H1 (cell line): ENCODE data around the gene SOCS7. TPM values are rescaled to one million over a fixed set of nuclear protein-coding genes. Genes with fewer than 3 reads are reported as not detected.

ENCODE experiments used
- CTCF ChIA-PET: fragments of 300-600 bp; sonication (Branson Sonifier 250); formaldehyde crosslinking; loops from one replicate; lab custom pipeline; 2021; ENCODE audit not compliant: partially characterized antibody; lab: Charles Lee
- POLR2A ChIA-PET: fragments of 300-600 bp; sonication (Branson Sonifier 250); formaldehyde crosslinking; loops from one replicate; lab custom pipeline; 2021; ENCODE audit warnings: inconsistent platforms; ENCODE audit not compliant: partially characterized antibody; lab: Charles Lee
- DNase-seq, 2 experiments: peaks; one replicate each; pipeline versions ENCODE4 v3.0.0 to v3.0.0-alpha.2; 2010 to 2022; ENCODE audit warnings: low spot score in 2 of 2, low read depth in 1 of 2, mixed read lengths in 1 of 2
- FAIRE-seq: peaks from 2 replicates; lab custom pipeline; 2011; peaks lifted over from hg19 to GRCh38; lab: Jason Lieb, UNC
- H2AFZ ChIP-seq: 2 replicates; pipeline ENCODE4 v1.8.1; 2012; ENCODE audit warnings: low read length, inconsistent platforms
- H2AK5ac ChIP-seq: 2 replicates; pipeline ENCODE4 v1.6.1; 2013; ENCODE audit warnings: low read depth, low read length
- H2BK120ac ChIP-seq: replicated peaks from 2 replicates; pipeline ENCODE3; 2013; ENCODE audit warnings: low read depth, low read length, inconsistent platforms
- H2BK12ac ChIP-seq: 2 replicates; pipeline ENCODE4 v1.6.1; 2013; ENCODE audit warnings: low read depth, low read length
- H2BK15ac ChIP-seq: 2 replicates; pipeline ENCODE4 v1.6.1; 2013; ENCODE audit warnings: low read length
- H2BK20ac ChIP-seq: 2 replicates; pipeline ENCODE4 v1.6.1; 2013; ENCODE audit warnings: low read length
- H2BK5ac ChIP-seq: 2 replicates; pipeline ENCODE4 v1.6.1; 2013; ENCODE audit warnings: low read depth, low read length
- H3K14ac ChIP-seq: 2 replicates; pipeline ENCODE4 v1.6.1; 2013; ENCODE audit warnings: inconsistent platforms; ENCODE audit not compliant: insufficient read length
- H3K18ac ChIP-seq: 2 replicates; pipeline ENCODE4 v1.6.1; 2013; ENCODE audit warnings: low read length; ENCODE audit errors: extremely low read depth
- H3K23ac ChIP-seq: 2 replicates; pipeline ENCODE4 v1.6.1; 2013; ENCODE audit warnings: inconsistent platforms; ENCODE audit not compliant: insufficient read length
- H3K23me2 ChIP-seq: 2 replicates; pipeline ENCODE4 v1.6.1; 2013; ENCODE audit warnings: low read depth, low read length
- H3K27ac ChIP-seq: 2 replicates; pipeline ENCODE4 v1.6.1; 2011; ENCODE audit warnings: low read depth, low read length, inconsistent platforms
- H3K27me3 ChIP-seq, 4 experiments: replicated peaks in 1 of 4; 1 replicate in 1 of 4; 2 replicates in 3 of 4; pipeline versions ENCODE4 v1.6.1 to v1.8.1; 2011 to 2013; ENCODE audit warnings: low read length in 3 of 4, mild to moderate bottlenecking in 3 of 4, inconsistent platforms in 2 of 4, mixed read lengths in 2 of 4, moderate library complexity in 1 of 4; ENCODE audit not compliant: control insufficient read depth in 3 of 4, insufficient read depth in 3 of 4; ENCODE audit errors: extremely low read depth in 1 of 4
- H3K36me3 ChIP-seq, 4 experiments: 2 replicates each; pipeline versions ENCODE4 v1.6.1 to v1.8.1; 2011 to 2013; ENCODE audit warnings: mild to moderate bottlenecking in 4 of 4, low read length in 3 of 4, moderate library complexity in 2 of 4, control low read depth in 1 of 4, inconsistent platforms in 1 of 4; ENCODE audit not compliant: insufficient read depth in 4 of 4, control insufficient read depth in 2 of 4
- H3K4ac ChIP-seq: replicated peaks from 2 replicates; pipeline ENCODE3; 2013; ENCODE audit warnings: low read length, low read depth, mixed read lengths, inconsistent platforms; ENCODE audit not compliant: insufficient read length
- H3K4me1 ChIP-seq, 4 experiments: replicated peaks in 1 of 4; 1 replicate in 1 of 4; 2 replicates in 3 of 4; pipeline versions ENCODE4 v1.6.1 to v1.8.1; 2011 to 2013; ENCODE audit warnings: low read length in 3 of 4, inconsistent platforms in 2 of 4, mixed read lengths in 1 of 4; ENCODE audit not compliant: insufficient read depth in 4 of 4, control insufficient read depth in 3 of 4
- H3K4me2 ChIP-seq, 2 experiments: 2 replicates each; pipeline versions ENCODE4 v1.6.1 to v1.8.1; 2011 to 2013; ENCODE audit warnings: low read depth in 2 of 2, low read length in 2 of 2, control low read depth in 1 of 2, inconsistent platforms in 1 of 2, mild to moderate bottlenecking in 1 of 2; ENCODE audit not compliant: insufficient read depth in 1 of 2
- H3K4me3 ChIP-seq, 4 experiments: fragments of 200-600, 300-600 bp in 1 of 4; sonication (generic), shearing (Covaris generic), sonication (Bioruptor Twin) in 1 of 4; 2 replicates each; pipeline versions ENCODE4 v1.5.1 to v1.8.1; 2011 to 2016; ENCODE audit warnings: low read length in 4 of 4, low read depth in 3 of 4, control low read depth in 2 of 4, inconsistent platforms in 2 of 4, mild to moderate bottlenecking in 2 of 4, mixed read lengths in 1 of 4, moderate library complexity in 1 of 4; ENCODE audit not compliant: insufficient read depth in 2 of 4; ENCODE audit errors: extremely low read depth in 1 of 4
- H3K56ac ChIP-seq: replicated peaks from 2 replicates; pipeline ENCODE3; 2013; ENCODE audit warnings: low read depth, mild to moderate bottlenecking, mixed read lengths, low read length, inconsistent platforms; ENCODE audit not compliant: insufficient read length
- H3K79me1 ChIP-seq: 2 replicates; pipeline ENCODE4 v1.6.1; 2013; ENCODE audit warnings: low read depth, low read length, control low read depth
- H3K79me2 ChIP-seq, 2 experiments: 2 replicates each; pipeline versions ENCODE4 v1.6.1 to v1.8.1; 2012 to 2013; ENCODE audit warnings: low read length in 2 of 2, mild to moderate bottlenecking in 2 of 2, inconsistent platforms in 1 of 2; ENCODE audit not compliant: insufficient read depth in 2 of 2, control insufficient read depth in 1 of 2
- H3K9ac ChIP-seq, 4 experiments: replicated peaks in 1 of 4; 1 replicate in 1 of 4; 2 replicates in 3 of 4; pipeline versions ENCODE4 v1.6.1 to v1.8.1; 2011 to 2013; ENCODE audit warnings: low read depth in 3 of 4, low read length in 3 of 4, control low read depth in 2 of 4, mild to moderate bottlenecking in 2 of 4, moderate library complexity in 2 of 4, inconsistent platforms in 1 of 4; ENCODE audit errors: extremely low read depth in 1 of 4
- H3K9me3 ChIP-seq, 2 experiments: 2 replicates each; pipeline versions ENCODE4 v1.6.1 to v1.8.1; 2012 to 2013; ENCODE audit warnings: mild to moderate bottlenecking in 2 of 2, moderate library complexity in 2 of 2, control low read depth in 1 of 2, inconsistent platforms in 1 of 2, low read depth in 1 of 2, low read length in 1 of 2, mixed read lengths in 1 of 2; ENCODE audit not compliant: insufficient read depth in 2 of 2
- H4K20me1 ChIP-seq, 2 experiments: replicated peaks in 1 of 2; 2 replicates each; pipeline versions ENCODE3 to v1.8.1; 2011 to 2013; ENCODE audit warnings: inconsistent platforms in 2 of 2, low read length in 2 of 2, mild to moderate bottlenecking in 1 of 2; ENCODE audit not compliant: insufficient read depth in 2 of 2, control insufficient read depth in 1 of 2
- H4K5ac ChIP-seq: 2 replicates; pipeline ENCODE4 v1.6.1; 2013; ENCODE audit warnings: low read length, low read depth, mixed read lengths, inconsistent platforms; ENCODE audit not compliant: insufficient read length
- H4K8ac ChIP-seq: 2 replicates; pipeline ENCODE4 v1.8.0; 2013; ENCODE audit warnings: mild to moderate bottlenecking, moderate library complexity, low read length, inconsistent platforms; ENCODE audit not compliant: insufficient read depth; ENCODE audit errors: extremely low read depth
- H4K91ac ChIP-seq: replicated peaks from 2 replicates; pipeline ENCODE3; 2013; ENCODE audit warnings: low read length, mixed read lengths, inconsistent platforms; ENCODE audit not compliant: insufficient read length
- POLR2AphosphoS5 ChIP-seq: IDR thresholded peaks from 2 replicates; pipeline ENCODE4 v1.6.1; 2011; ENCODE audit warnings: low read depth, low read length
- SIRT6 ChIP-seq: IDR thresholded peaks from one replicate; pipeline ENCODE4 v1.7.1; 2012; ENCODE audit warnings: low read length, inconsistent platforms
- ZNF274 ChIP-seq: IDR thresholded peaks from 2 replicates; pipeline ENCODE4 v1.7.0; 2012; ENCODE audit warnings: low read length, borderline replicate concordance; ENCODE audit errors: extremely low read depth
- WGBS, 2 experiments: shearing (Covaris generic) in 1 of 2; methylation state at CpG; one replicate each; pipeline versions ENCODE4 v1.1.6 to v1.1.7; 2013 to 2015; ENCODE audit warnings: low lambda C conversion rate in 2 of 2, mixed read lengths in 2 of 2, inconsistent platforms in 1 of 2, low coverage in 1 of 2, missing lambda C conversion rate in 1 of 2; ENCODE audit not compliant: insufficient replicate concordance in 2 of 2, insufficient coverage in 1 of 2, insufficient read length in 1 of 2; ENCODE audit errors: extremely low coverage in 1 of 2, missing lambda C conversion rate in 1 of 2; 5-methylcytosine and 5-hydroxymethylcytosine counted together
- polyA plus RNA-seq, 7 experiments: library from polyadenylated mRNA; depleted of rRNA in 3 of 7; stranded (reverse) in 5 of 7; unstranded in 2 of 7; fragments of >200 nt in 5 of 7; fragments of 200-250 nt in 2 of 7; gene quantifications; 1 replicate in 5 of 7; 2 replicates in 1 of 7; 4 replicates in 1 of 7; pipeline versions ENCODE4 v1.2.1 to v1.2.3, GENCODE V29; 2011 to 2013; ENCODE audit warnings: missing spikeins in 2 of 7, mixed read lengths in 2 of 7
- total RNA-seq: library from RNA; stranded (reverse); fragmentation: NEBNext Ultra II Directional; extraction: Animal tissue kit (Norgen Biotek cat#: 25700); gene quantifications from 2 replicates; pipeline ENCODE4 v1.2.1, GENCODE V29; 2021

The SOCS7 gene
- total and polyA plus RNA-seq, 2 of the 8 experiments (the other 6 are each of a cell fraction or from before 2014, with no cell fraction given): 13.5 to 26.9 TPM

DNA sequence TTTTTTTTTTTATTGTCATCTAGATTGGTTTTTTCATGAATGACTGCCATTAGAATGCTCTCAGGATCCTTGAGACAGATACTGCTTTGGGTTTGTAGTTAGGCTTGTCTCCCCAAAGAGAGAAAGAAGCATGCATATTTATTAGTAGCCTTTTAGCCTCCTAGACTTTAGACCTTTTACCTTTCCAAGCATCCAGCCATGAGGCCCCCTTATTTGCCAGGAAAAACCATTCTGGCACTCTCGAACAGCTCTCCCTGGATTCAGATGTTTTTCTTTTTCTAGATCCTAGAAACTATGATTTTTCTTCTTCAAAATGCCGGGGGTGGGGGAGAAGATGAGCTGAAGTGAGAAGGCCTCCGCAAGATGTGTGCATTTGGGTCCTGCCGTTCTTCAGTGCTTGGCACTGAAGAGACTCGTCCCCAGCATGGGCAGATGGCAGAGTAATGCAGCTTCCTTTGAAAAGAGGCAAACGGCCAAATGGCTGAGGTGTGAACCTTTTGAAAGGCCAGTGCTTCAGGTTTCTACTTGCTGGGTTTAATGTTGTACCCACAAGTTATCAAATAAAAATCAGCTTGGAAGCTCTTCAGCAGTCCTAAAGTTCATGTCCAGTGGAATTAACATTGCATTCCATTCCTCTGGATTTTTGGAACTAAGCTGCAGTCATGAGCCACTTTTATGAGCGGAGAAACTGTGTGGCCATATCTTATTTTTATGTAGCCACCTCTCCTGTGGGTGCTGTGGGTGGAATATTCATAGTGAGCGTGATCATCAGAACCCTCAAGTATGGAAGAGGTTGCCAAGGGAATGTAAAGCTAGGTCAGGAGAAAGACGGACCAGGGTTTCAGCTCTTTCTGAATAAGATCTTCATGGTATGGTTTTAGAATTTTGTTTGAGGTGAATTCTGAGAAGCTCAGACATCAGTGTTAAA lies 7.2 kb downstream of the SOCS7 start:
- Histone ChIP-seq H2BK12ac (no peak overlapping the region), H3K14ac (no peak overlapping the region), H3K23ac (no peak overlapping the region), H4K91ac (no peak overlapping the region), H2BK15ac (no peak overlapping the region), H3K79me1 (no peaks in the 10 kb centered on the region; the same call in 1 of the 2 replicates), H2AFZ (no peak overlapping the region), H3K4me2 (no peak overlapping the region), H2BK120ac (no peak overlapping the region), H3K9me3 (no peaks in the 10 kb centered on the region), H3K56ac (no peak overlapping the region), H3K36me3 (peaks cover 0 to 4% (median 0%) of the 10 kb centered on the region in 4 experiments; a peak in 3 of 8 replicates), H2AK5ac (no peak overlapping the region), H2BK20ac (no peak overlapping the region), H3K4me3 (no peak overlapping the region), H3K27me3 (no peaks in the 10 kb centered on the region), H3K4me1 (peaks cover 0 to 4% (median 2%) of the 10 kb centered on the region in 4 experiments; a peak in 2 of 7 replicates), H4K5ac (no peak overlapping the region), H3K9ac (no peak overlapping the region), H3K4ac (no peak overlapping the region), H3K79me2 (peaks cover 0 to 69% of the 10 kb centered on the region in 2 experiments; a peak in 3 of 4 replicates), H3K23me2 (no peaks in the 10 kb centered on the region), H2BK5ac (no peak overlapping the region), H3K27ac (no peak overlapping the region), H3K18ac (no peak overlapping the region), H4K8ac (no peak overlapping the region), H4K20me1 (peaks cover 2 to 8% of the 10 kb centered on the region in 2 experiments)
- CTCF ChIA-PET: interaction anchor here (1.1 to 25.7 kb wide), 9 partner anchors 10 to 179 kb away, joined by 3 to 400 read pairs (median 6); partner anchors contain the start of gene ARHGAP23
- FAIRE-seq (no peak), DNase-seq (no peak)
- WGBS, 2 experiments: 86% methylated on average over 9 of the region's 9 CpGs; no CpG with 5 or more reads in 1 of the 2 experiments
- POLR2A ChIA-PET: interaction anchor here (0.9 to 1.8 kb wide), 5 partner anchors 9 to 58 kb away, joined by 3 to 7 read pairs (median 4); no protein-coding TSS in a partner anchor
- no peak for TF ChIP-seq POLR2AphosphoS5
- TF ChIP-seq SIRT6: no peak
- TF ChIP-seq ZNF274: no peak
